ENCODE results near the gene JRKL.

Gene JRKL

GRCh38 chr11:96365493-96365892 is 24.3 kb upstream of the JRKL start:
- WGBS, 2 experiments (ENCODE audit: insufficient coverage in 2 of 2): no CpG with 5 or more reads among the region's 1 CpG
- Histone ChIP-seq H3K9me3 (ENCODE audit: control insufficient read depth, low read length) (peaks cover 6% of the 10 kb centered on the region), H3K4me1 (ENCODE audit: control insufficient read depth, insufficient read depth, low read length, poor library complexity, severe bottlenecking) (no peaks in the 10 kb centered on the region), H3K36me3 (ENCODE audit: control insufficient read depth, insufficient read depth, low read length) (peaks cover 61% of the 10 kb centered on the region), H3K4me3 (ENCODE audit: extremely low read depth, insufficient read depth, low read length, poor library complexity, severe bottlenecking) (no peak overlapping the region), H3K27ac (ENCODE audit: low read depth, low read length, severe bottlenecking) (no peak overlapping the region)

GRCh38 chr11:96366024-96366423 is 23.8 kb upstream of the JRKL start:
- H3K27ac ChIP-seq (ENCODE audit: low read depth, low read length, severe bottlenecking): no peak overlapping the region
- peaks cover 59% of the 10 kb centered on the region for H3K36me3 ChIP-seq (ENCODE audit: control insufficient read depth, insufficient read depth, low read length)
- peaks cover 6% of the 10 kb centered on the region for H3K9me3 ChIP-seq (ENCODE audit: control insufficient read depth, low read length)
- no peaks in the 10 kb centered on the region for H3K4me1 ChIP-seq (ENCODE audit: control insufficient read depth, insufficient read depth, low read length, poor library complexity, severe bottlenecking)
- H3K4me3 ChIP-seq (ENCODE audit: extremely low read depth, insufficient read depth, low read length, poor library complexity, severe bottlenecking): no peak overlapping the region
- no CpG with 5 or more reads among the region's 1 CpG for WGBS, 2 experiments (ENCODE audit: insufficient coverage in 2 of 2)

DNA sequence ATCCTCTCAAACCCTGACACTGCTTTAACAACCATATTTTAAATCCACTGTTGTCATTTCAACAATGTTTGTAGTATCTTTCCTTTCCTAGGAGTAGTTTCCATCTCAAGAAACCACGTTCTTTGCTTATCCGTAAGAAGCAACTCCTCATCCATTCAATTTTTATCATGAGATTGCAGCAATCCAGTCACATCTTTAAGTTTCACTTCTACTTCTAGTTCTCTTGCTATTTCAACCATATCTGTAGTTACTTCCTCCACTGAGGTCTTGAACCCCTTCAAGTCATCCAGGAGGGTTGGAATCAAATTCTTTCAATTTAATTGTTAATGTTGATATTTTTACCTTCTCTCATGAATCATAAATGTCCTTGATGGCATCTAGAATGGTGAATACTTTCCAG is 22.5 kb upstream of the JRKL start:
- Histone ChIP-seq H3K4me3 (ENCODE audit: extremely low read depth, insufficient read depth, low read length, poor library complexity, severe bottlenecking) (no peak overlapping the region), H3K36me3 (ENCODE audit: control insufficient read depth, insufficient read depth, low read length) (peaks cover 66% of the 10 kb centered on the region), H3K4me1 (ENCODE audit: control insufficient read depth, insufficient read depth, low read length, poor library complexity, severe bottlenecking) (no peaks in the 10 kb centered on the region), H3K27ac (ENCODE audit: low read depth, low read length, severe bottlenecking) (no peak overlapping the region), H3K9me3 (ENCODE audit: control insufficient read depth, low read length) (peaks cover 6% of the 10 kb centered on the region)
- WGBS, 2 experiments (ENCODE audit: insufficient coverage in 2 of 2): 82 to 90% methylated on average over 2 of the region's 2 CpGs

DNA sequence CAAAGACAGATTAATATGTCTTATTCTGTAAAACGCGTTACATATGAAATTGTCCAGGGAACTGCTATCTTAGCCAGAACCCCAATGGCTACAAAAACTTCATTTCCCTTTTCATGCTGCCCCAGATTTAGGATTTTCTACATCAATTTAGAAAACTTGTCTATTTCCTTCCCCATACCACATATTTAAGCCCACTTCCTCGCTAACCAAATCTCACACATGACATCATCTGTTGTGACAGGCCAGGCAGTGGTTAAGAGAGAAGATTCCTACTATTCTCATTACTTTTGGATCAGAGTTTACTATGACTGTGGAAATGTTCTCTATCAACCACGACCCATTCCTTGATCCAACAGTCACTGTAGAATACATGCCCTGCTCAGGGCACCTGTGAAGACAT is 16.0 kb upstream of the JRKL start:
- Histone ChIP-seq H3K4me1 (ENCODE audit: control insufficient read depth, insufficient read depth, low read length, poor library complexity, severe bottlenecking) (no peaks in the 10 kb centered on the region), H3K36me3 (ENCODE audit: control insufficient read depth, insufficient read depth, low read length) (peaks cover 53% of the 10 kb centered on the region)
- 92% methylated on average over 2 of the region's 4 CpGs; no CpG with 5 or more reads in 1 of the 2 experiments for WGBS, 2 experiments (ENCODE audit: insufficient coverage in 2 of 2)

GRCh38 chr11:96376796-96377195 is 13.0 kb upstream of the JRKL start:
- H3K9me3 ChIP-seq (ENCODE audit: control insufficient read depth, low read length): no peaks in the 10 kb centered on the region
- H3K4me1 ChIP-seq (ENCODE audit: control insufficient read depth, insufficient read depth, low read length, poor library complexity, severe bottlenecking): no peaks in the 10 kb centered on the region
- no peak overlapping the region for H3K4me3 ChIP-seq (ENCODE audit: extremely low read depth, insufficient read depth, low read length, poor library complexity, severe bottlenecking)
- WGBS, 2 experiments (ENCODE audit: insufficient coverage in 2 of 2): no CpG with 5 or more reads among the region's 1 CpG
- no peak overlapping the region for H3K27ac ChIP-seq (ENCODE audit: low read depth, low read length, severe bottlenecking)
- peaks cover 57% of the 10 kb centered on the region for H3K36me3 ChIP-seq (ENCODE audit: control insufficient read depth, insufficient read depth, low read length)

More for the DNA sequence above, 16.0 kb upstream of the JRKL start:
- Histone ChIP-seq H3K4me3 (ENCODE audit: extremely low read depth, insufficient read depth, low read length, poor library complexity, severe bottlenecking) (no peak overlapping the region), H3K9me3 (ENCODE audit: control insufficient read depth, low read length) (peaks cover 6% of the 10 kb centered on the region), H3K27ac (ENCODE audit: low read depth, low read length, severe bottlenecking) (no peak overlapping the region)

GRCh38 chr11:96384156-96384555 is 5.7 kb upstream of the JRKL start:
- H3K4me1 ChIP-seq (ENCODE audit: control insufficient read depth, insufficient read depth, low read length, poor library complexity, severe bottlenecking): peaks cover 4% of the 10 kb centered on the region

GRCh38 chr11:96385187-96385586 is 4.6 kb upstream of the JRKL start:
- peaks cover 29% of the 10 kb centered on the region for H3K36me3 ChIP-seq (ENCODE audit: control insufficient read depth, insufficient read depth, low read length)
- no peak overlapping the region for H3K27ac ChIP-seq (ENCODE audit: low read depth, low read length, severe bottlenecking)
- 90 to 100% methylated on average over 1 of the region's 2 CpGs for WGBS, 2 experiments (ENCODE audit: insufficient coverage in 2 of 2)
- H3K4me1 ChIP-seq (ENCODE audit: control insufficient read depth, insufficient read depth, low read length, poor library complexity, severe bottlenecking): peaks cover 4% of the 10 kb centered on the region
- H3K9me3 ChIP-seq (ENCODE audit: control insufficient read depth, low read length): no peaks in the 10 kb centered on the region
- H3K4me3 ChIP-seq (ENCODE audit: extremely low read depth, insufficient read depth, low read length, poor library complexity, severe bottlenecking): no peak overlapping the region

More at GRCh38 chr11:96384156-96384555, 5.7 kb upstream of the JRKL start:
- Histone ChIP-seq H3K9me3 (ENCODE audit: control insufficient read depth, low read length) (no peaks in the 10 kb centered on the region), H3K36me3 (ENCODE audit: control insufficient read depth, insufficient read depth, low read length) (peaks cover 38% of the 10 kb centered on the region), H3K27ac (ENCODE audit: low read depth, low read length, severe bottlenecking) (no peak overlapping the region), H3K4me3 (ENCODE audit: extremely low read depth, insufficient read depth, low read length, poor library complexity, severe bottlenecking) (no peak overlapping the region)
- WGBS, 2 experiments (ENCODE audit: insufficient coverage in 2 of 2): 88 to 94% methylated on average over 1 to 2 of the region's 3 CpGs

DNA sequence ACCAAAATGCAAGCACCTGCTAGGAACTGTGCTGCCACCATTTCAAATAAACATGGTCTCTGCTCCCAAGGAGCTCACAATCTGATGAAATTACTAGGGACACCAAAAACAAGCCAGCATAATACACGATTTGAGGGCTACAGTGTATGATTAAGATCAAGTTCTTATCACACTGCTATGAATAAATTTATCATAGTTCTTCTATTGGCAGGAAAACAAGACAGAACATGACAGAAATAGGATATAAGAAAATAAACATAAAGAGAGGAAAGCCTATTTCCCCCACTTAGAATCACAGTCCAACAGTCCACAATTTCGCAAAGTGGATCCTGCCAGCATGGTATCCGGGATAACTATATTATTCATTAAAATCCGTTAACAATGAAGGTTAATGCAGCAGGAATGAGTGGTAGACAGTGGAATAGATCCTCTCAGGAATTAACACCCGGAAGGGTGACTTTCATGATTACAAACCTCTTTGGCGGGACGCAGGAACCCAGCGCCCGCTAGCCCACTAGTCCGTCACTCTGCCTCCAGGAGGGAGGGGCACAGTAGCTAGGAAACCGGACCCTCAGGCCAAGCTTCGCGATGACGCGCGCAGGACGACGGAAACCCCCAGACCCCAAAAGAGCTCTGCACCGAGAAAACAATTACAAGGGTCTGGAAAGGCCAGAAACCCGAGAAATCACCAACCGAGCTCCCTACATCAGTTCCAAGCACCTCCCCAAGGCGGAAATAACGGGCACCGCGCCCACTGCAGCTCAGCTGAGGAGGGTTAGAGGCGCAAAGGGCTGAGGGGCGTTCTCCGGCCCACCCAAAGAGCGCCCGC is 708 bp upstream of the JRKL start:
- peaks cover 4% of the 10 kb centered on the region for H3K4me1 ChIP-seq (ENCODE audit: control insufficient read depth, insufficient read depth, low read length, poor library complexity, severe bottlenecking)
- WGBS, 2 experiments (ENCODE audit: insufficient coverage in 2 of 2): 0% methylated on average over 5 to 11 of the region's 30 CpGs
- H3K36me3 ChIP-seq (ENCODE audit: control insufficient read depth, insufficient read depth, low read length): peaks cover 22% of the 10 kb centered on the region
- peak overlapping the region; percentile 78 for H3K4me3 ChIP-seq (ENCODE audit: extremely low read depth, insufficient read depth, low read length, poor library complexity, severe bottlenecking)
- peaks cover 7% of the 10 kb centered on the region for H3K9me3 ChIP-seq (ENCODE audit: control insufficient read depth, low read length)
- peak overlapping the region; percentile 95 for H3K27ac ChIP-seq (ENCODE audit: low read depth, low read length, severe bottlenecking)

DNA sequence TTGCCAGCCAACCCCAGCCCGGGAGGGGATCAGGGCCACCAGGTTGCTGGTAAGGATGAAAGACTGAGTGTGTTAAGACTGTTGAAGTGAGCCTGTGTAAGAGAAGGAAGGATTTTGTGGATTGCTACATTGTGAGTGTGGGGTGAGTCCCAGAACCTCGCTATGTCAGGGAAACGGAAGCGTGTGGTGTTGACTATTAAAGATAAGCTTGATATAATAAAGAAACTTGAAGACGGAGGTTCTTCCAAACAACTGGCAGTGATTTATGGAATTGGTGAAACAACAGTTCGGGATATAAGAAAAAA is 627 bp downstream of the JRKL start:
- H3K27ac ChIP-seq (ENCODE audit: low read depth, low read length, severe bottlenecking): peak overlapping the region; percentile 95
- WGBS, 2 experiments (ENCODE audit: insufficient coverage in 2 of 2): 66 to 82% methylated on average over 5 of the region's 6 CpGs
- peaks cover 22% of the 10 kb centered on the region for H3K36me3 ChIP-seq (ENCODE audit: control insufficient read depth, insufficient read depth, low read length)

GRCh38 chr11:96391698-96392307 is 2.0 kb downstream of the JRKL start:
- Histone ChIP-seq H3K9me3 (ENCODE audit: control insufficient read depth, low read length) (peaks cover 7% of the 10 kb centered on the region), H3K36me3 (ENCODE audit: control insufficient read depth, insufficient read depth, low read length) (peaks cover 11% of the 10 kb centered on the region), H3K27ac (ENCODE audit: low read depth, low read length, severe bottlenecking) (no peak overlapping the region), H3K4me3 (ENCODE audit: extremely low read depth, insufficient read depth, low read length, poor library complexity, severe bottlenecking) (no peak overlapping the region), H3K4me1 (ENCODE audit: control insufficient read depth, insufficient read depth, low read length, poor library complexity, severe bottlenecking) (peaks cover 4% of the 10 kb centered on the region)
- WGBS, 2 experiments (ENCODE audit: insufficient coverage in 2 of 2): 100% methylated on average over 1 to 2 of the region's 3 CpGs

More for the DNA sequence above, 627 bp downstream of the JRKL start:
- Histone ChIP-seq H3K4me3 (ENCODE audit: extremely low read depth, insufficient read depth, low read length, poor library complexity, severe bottlenecking) (peak overlapping the region; percentile 78), H3K9me3 (ENCODE audit: control insufficient read depth, low read length) (peaks cover 7% of the 10 kb centered on the region), H3K4me1 (ENCODE audit: control insufficient read depth, insufficient read depth, low read length, poor library complexity, severe bottlenecking) (peaks cover 4% of the 10 kb centered on the region)

DNA sequence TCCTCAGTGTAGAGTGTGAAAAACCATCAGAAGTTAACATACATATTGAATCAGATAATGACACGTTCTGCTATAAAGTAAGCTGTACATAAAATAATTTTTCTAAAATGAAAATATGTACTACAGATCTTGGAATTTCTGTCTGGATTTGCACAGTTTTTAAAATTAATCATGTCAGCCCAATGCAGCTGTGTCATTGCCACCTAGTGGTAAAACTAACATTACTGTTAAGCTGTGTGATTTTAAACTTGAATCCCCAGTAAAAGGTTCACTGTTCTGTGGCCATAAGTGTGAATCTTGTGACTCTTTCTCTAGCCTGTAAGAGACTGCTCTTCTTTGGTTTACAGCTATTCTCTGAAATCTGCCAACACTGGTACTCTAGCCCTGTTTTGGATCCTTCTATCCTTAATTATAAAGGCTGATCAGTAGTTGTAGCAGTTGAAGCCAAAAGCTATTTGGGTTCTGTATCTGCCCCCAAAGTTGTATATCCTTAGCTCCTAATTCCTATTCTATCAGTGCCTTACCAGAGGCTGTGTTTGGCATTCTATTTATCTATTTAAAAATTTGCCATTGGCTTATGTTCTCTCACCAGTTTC is 4.0 kb downstream of the JRKL start:
- WGBS, 2 experiments (ENCODE audit: insufficient coverage in 2 of 2): no CpG with 5 or more reads among the region's 1 CpG
- Histone ChIP-seq H3K27ac (ENCODE audit: low read depth, low read length, severe bottlenecking) (no peak overlapping the region), H3K4me3 (ENCODE audit: extremely low read depth, insufficient read depth, low read length, poor library complexity, severe bottlenecking) (no peak overlapping the region)

More for the DNA sequence above, 4.0 kb downstream of the JRKL start:
- peaks cover 10% of the 10 kb centered on the region for H3K36me3 ChIP-seq (ENCODE audit: control insufficient read depth, insufficient read depth, low read length)
- H3K4me1 ChIP-seq (ENCODE audit: control insufficient read depth, insufficient read depth, low read length, poor library complexity, severe bottlenecking): no peaks in the 10 kb centered on the region
- H3K9me3 ChIP-seq (ENCODE audit: control insufficient read depth, low read length): peaks cover 11% of the 10 kb centered on the region
